ENCODE results near the gene BHLHA15.

Gene BHLHA15

DNA sequence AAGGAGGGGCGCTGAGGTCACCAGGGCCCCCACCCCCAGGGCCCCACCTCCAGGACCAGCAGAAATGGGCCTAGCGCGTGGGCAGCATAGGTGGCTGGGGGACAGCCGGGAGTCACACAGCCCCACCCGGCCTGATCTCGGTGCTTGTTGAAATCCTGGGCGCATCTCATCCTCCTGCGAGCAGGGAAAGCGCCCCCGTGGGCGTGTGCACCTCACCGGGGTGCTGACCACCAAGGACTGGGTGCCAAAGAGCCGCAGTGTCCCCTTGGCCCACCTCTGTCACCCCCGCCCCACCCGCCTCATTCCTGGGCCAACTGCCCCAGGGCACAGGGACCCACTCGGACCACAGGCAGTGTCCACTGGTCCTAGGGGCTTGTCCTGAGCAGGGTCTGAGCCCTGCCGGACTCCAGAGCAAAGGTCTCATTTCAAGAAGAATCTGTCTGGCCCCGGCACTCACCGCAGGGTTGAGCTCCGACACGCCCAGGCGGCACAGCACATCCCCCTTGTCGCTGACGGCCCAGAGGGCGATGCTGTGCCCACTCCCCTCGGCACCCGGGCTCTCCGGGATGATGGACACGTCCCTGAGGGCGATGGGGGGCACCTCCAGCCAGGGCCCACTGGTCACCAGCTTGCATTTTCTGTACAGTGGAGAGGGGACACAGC lies 11.4 kb downstream of the BHLHA15 start:
- no peak overlapping the region for H3K27ac ChIP-seq (replicated peaks)
- H3K4me3 ChIP-seq (replicated peaks; ENCODE audit: insufficient read depth, low read length) = no peak overlapping the region
- no peaks in the 10 kb centered on the region for H3K27me3 ChIP-seq (ENCODE audit: insufficient read depth, poor library complexity, severe bottlenecking)
- no peak for DNase-seq (ENCODE audit: low read depth in 1 of 2, low spot score in 1 of 2)
- no peak for TF ChIP-seq GABPA (IDR thresholded peaks at IDR 0.05; ENCODE audit: low read depth)
- TF ChIP-seq POLR2AphosphoS5 (IDR thresholded peaks at IDR 0.05; ENCODE audit: low read depth) = no peak
- TF ChIP-seq, protein P1, sequence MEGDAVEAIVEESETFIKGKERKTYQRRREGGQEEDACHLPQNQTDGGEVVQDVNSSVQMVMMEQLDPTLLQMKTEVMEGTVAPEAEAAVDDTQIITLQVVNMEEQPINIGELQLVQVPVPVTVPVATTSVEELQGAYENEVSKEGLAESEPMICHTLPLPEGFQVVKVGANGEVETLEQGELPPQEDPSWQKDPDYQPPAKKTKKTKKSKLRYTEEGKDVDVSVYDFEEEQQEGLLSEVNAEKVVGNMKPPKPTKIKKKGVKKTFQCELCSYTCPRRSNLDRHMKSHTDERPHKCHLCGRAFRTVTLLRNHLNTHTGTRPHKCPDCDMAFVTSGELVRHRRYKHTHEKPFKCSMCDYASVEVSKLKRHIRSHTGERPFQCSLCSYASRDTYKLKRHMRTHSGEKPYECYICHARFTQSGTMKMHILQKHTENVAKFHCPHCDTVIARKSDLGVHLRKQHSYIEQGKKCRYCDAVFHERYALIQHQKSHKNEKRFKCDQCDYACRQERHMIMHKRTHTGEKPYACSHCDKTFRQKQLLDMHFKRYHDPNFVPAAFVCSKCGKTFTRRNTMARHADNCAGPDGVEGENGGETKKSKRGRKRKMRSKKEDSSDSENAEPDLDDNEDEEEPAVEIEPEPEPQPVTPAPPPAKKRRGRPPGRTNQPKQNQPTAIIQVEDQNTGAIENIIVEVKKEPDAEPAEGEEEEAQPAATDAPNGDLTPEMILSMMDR (IDR thresholded peaks at IDR 0.05; ENCODE audit: insufficient read depth, low read length) = no peak
- TF ChIP-seq SPI1 (IDR thresholded peaks at IDR 0.05; ENCODE audit: borderline replicate concordance, low read depth) = no peak

DNA sequence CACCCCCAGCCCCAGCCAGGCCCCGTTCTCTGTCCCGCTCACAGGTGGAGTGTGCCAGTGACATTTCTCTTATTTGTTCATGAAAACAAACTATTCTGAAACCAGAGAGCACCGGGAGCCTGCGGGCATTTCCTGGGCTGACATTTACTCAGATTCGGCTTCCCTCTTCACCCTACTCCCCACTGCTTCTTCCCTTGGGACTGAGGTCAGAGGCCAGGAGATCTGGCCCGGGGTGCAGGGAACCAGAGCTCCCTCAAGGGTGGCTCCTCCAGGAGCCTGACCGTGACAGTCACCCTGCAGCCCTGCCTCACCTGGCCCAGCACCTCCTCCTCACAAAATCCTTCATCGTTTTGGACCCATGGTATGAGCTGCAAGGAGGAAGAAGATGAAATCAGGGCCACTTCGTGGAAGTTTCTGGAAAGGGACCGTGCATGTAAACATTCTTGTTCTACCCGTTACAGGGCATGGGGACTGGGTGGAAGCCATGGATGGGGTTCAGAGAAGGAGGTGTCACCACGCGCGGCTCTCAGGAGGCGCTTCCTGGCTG lies 12.2 kb downstream of the BHLHA15 start:
- no peak for DNase-seq (ENCODE audit: low read depth in 1 of 2, low spot score in 1 of 2)
- no peak overlapping the region for H3K4me3 ChIP-seq (replicated peaks; ENCODE audit: insufficient read depth, low read length)
- no peaks in the 10 kb centered on the region for H3K27me3 ChIP-seq (ENCODE audit: insufficient read depth, poor library complexity, severe bottlenecking)
- H3K27ac ChIP-seq (replicated peaks) = no peak overlapping the region
- TF ChIP-seq, protein P2, sequence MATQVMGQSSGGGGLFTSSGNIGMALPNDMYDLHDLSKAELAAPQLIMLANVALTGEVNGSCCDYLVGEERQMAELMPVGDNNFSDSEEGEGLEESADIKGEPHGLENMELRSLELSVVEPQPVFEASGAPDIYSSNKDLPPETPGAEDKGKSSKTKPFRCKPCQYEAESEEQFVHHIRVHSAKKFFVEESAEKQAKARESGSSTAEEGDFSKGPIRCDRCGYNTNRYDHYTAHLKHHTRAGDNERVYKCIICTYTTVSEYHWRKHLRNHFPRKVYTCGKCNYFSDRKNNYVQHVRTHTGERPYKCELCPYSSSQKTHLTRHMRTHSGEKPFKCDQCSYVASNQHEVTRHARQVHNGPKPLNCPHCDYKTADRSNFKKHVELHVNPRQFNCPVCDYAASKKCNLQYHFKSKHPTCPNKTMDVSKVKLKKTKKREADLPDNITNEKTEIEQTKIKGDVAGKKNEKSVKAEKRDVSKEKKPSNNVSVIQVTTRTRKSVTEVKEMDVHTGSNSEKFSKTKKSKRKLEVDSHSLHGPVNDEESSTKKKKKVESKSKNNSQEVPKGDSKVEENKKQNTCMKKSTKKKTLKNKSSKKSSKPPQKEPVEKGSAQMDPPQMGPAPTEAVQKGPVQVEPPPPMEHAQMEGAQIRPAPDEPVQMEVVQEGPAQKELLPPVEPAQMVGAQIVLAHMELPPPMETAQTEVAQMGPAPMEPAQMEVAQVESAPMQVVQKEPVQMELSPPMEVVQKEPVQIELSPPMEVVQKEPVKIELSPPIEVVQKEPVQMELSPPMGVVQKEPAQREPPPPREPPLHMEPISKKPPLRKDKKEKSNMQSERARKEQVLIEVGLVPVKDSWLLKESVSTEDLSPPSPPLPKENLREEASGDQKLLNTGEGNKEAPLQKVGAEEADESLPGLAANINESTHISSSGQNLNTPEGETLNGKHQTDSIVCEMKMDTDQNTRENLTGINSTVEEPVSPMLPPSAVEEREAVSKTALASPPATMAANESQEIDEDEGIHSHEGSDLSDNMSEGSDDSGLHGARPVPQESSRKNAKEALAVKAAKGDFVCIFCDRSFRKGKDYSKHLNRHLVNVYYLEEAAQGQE (IDR thresholded peaks at IDR 0.05; ENCODE audit: insufficient replicate concordance, low read depth) = no peak
- TF ChIP-seq POLR2AphosphoS5 (IDR thresholded peaks at IDR 0.05; ENCODE audit: low read depth) (no peak), GABPA (IDR thresholded peaks at IDR 0.05; ENCODE audit: low read depth) (no peak), SPI1 (IDR thresholded peaks at IDR 0.05; ENCODE audit: borderline replicate concordance, low read depth) (no peak)
- TF ChIP-seq, protein P1 (IDR thresholded peaks at IDR 0.05; ENCODE audit: insufficient read depth, low read length) = no peak

DNA sequence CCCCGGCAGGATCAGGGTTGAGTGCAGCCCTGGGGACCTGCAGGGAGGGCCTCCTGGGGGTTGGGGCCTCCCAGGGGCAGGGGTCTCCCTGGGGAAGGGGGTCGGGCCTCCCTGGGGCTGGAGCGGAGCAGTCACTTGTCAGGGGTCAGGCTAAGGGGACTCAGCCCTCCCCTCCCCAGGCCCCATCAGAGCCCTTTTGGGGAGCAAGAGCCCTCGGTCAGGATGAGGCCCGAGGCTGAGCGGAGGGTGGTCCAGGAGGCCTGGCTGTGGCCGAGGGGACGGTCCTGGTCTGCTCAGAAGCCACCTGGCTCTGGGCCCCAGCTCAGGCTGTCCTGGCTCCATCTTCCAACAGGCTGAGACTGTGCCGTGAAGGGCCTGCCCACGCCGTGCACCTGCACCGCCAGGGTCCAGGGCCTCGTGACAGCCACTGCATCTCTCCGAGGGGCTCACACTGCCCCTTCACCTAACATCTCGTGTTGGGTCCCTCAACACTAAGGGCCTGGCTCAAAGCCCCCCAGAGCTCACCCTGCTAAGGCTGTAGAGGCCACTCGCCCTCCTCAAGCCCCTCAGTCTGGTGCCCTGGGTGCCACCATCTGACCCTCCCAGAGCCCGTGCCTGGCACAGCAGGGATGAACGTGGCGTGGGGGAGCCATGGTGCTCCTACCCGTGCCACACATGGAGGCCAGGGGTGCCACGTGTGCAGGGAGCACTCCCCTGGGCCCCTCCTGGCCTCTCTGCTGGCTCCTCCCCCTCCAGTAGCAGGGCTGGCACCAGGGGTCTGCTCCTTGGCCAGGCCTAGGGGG lies 12.9 kb downstream of the BHLHA15 start:
- TF ChIP-seq POLR2AphosphoS5 (IDR thresholded peaks at IDR 0.05; ENCODE audit: low read depth) (no peak), SPI1 (IDR thresholded peaks at IDR 0.05; ENCODE audit: borderline replicate concordance, low read depth) (no peak)
- TF ChIP-seq, protein P2 (IDR thresholded peaks at IDR 0.05; ENCODE audit: insufficient replicate concordance, low read depth) = no peak
- TF ChIP-seq, protein P1 (IDR thresholded peaks at IDR 0.05; ENCODE audit: insufficient read depth, low read length) = no peak
- no peaks in the 10 kb centered on the region for H3K27me3 ChIP-seq (ENCODE audit: insufficient read depth, poor library complexity, severe bottlenecking)
- H3K4me3 ChIP-seq (replicated peaks; ENCODE audit: insufficient read depth, low read length) = no peak overlapping the region
- H3K27ac ChIP-seq (replicated peaks) = no peak overlapping the region
- no peak for DNase-seq (ENCODE audit: low read depth in 1 of 2, low spot score in 1 of 2)

Measured in HL-60 (cell line).